ENCODE measurements around the gene ABCA13. TPM values are rescaled to one million over a fixed set of nuclear protein-coding genes. Genes with fewer than 3 reads are reported as not detected.

ABCA13 gene
- total and polyA plus RNA-seq, 2 donors (not counting 3 experiments of a cell fraction or from before 2014, with no cell fraction given) = 0.01 to 0.11 TPM

DNA sequence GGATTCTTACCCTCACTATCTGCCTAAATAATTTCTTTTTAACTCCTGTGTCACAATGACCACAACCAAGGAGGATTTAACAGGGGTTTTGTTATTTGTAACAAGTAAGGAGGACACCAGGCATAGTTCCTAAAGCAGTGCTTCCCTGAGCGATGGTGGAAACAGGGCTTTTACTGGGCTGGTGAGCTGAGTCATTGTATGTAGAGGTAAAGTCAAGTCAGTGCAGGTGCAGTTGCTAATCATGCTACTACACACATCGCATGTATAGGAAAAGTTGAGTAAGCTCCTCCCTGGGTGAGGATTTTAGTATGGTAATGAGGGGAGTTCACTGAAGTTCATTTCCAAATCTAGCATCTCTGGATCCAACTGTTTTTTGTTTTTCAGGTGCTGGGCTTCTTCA lies 22.9 kb upstream of the ABCA13 start:
- no TSS peak for BruUV-seq (replicated peaks)
- no peaks in the 10 kb centered on the region for H3K4me1 ChIP-seq (ENCODE audit: control insufficient read depth, extremely low read depth, insufficient read depth, low read length)
- POLR2A ChIA-PET = no interaction called here
- no peak overlapping the region for H3K27ac ChIP-seq (ENCODE audit: insufficient read depth, low read depth, low read length)
- H3K4me3 ChIP-seq (replicated peaks in 1 of 3; ENCODE audit: insufficient read depth in 1 of 3, low read depth in 1 of 3, low read length in 3 of 3) = no peak overlapping the region
- no peaks in the 10 kb centered on the region for H4K20me1 ChIP-seq (replicated peaks; ENCODE audit: control insufficient read depth, extremely low read depth, insufficient read depth, low read length)
- no peaks in the 10 kb centered on the region for H3K9me1 ChIP-seq (replicated peaks; ENCODE audit: control insufficient read depth, extremely low read depth, insufficient read depth, low read length)
- FAIRE-seq (no peak), DNase-seq (ENCODE audit: low read depth, low spot score) (no peak)
- H2AFZ ChIP-seq (ENCODE audit: low read depth, low read length) = no peak overlapping the region
- intact Hi-C loops (cut with micrococcal nuclease) = no loop called here
- no peaks in the 10 kb centered on the region for H3K9me3 ChIP-seq (replicated peaks; ENCODE audit: control insufficient read depth, insufficient read depth, low read length)
- no peak for TF ChIP-seq POLR2A (IDR thresholded peaks at IDR 0.05; ENCODE audit: low read depth, low read length)
- TF ChIP-seq, protein P1, sequence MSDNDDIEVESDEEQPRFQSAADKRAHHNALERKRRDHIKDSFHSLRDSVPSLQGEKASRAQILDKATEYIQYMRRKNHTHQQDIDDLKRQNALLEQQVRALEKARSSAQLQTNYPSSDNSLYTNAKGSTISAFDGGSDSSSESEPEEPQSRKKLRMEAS (IDR thresholded peaks at IDR 0.05; ENCODE audit: insufficient read depth, insufficient read length) = no peak
- TF ChIP-seq GATA2 (IDR thresholded peaks at IDR 0.05; ENCODE audit: insufficient read depth, insufficient read length, low read depth, low read length) = no peak
- no peak for TF ChIP-seq JUN (IDR thresholded peaks at IDR 0.05; ENCODE audit: borderline replicate concordance, insufficient read depth, insufficient read length, low read depth)
- no peak for TF ChIP-seq POLR2AphosphoS5 (IDR thresholded peaks at IDR 0.05; ENCODE audit: insufficient read depth, low read depth, low read length)
- CTCF ChIA-PET = interaction anchor here (1.1 kb wide), 1 partner anchor 38 kb away, joined by 3 read pairs; no protein-coding TSS in a partner anchor
- H3K4me2 ChIP-seq (ENCODE audit: insufficient read depth, low read length) = no peak overlapping the region
- H3K79me2 ChIP-seq (ENCODE audit: control insufficient read depth, insufficient read depth, low read length) = no peaks in the 10 kb centered on the region
- no peak overlapping the region for H3K9ac ChIP-seq (replicated peaks; ENCODE audit: extremely low read depth, insufficient read depth, low read length)
- dilution Hi-C loops (cut with MboI; ENCODE audit: extremely low pct_ligation_motif_present, low sequenced_read_pairs) = no loop called here
- peaks cover 8% of the 10 kb centered on the region in 2 experiments for H3K27me3 ChIP-seq (ENCODE audit: control insufficient read depth in 2 of 2, insufficient read depth in 2 of 2, low read length in 2 of 2)
- H3K36me3 ChIP-seq (ENCODE audit: control insufficient read depth in 2 of 2, extremely low read depth in 1 of 2, insufficient read depth in 2 of 2, low read length in 2 of 2) = no peaks in the 10 kb centered on the region

GRCh38 chr7:48149058-48149457 lies 22.2 kb upstream of the ABCA13 start:
- Histone ChIP-seq H3K27me3 (ENCODE audit: control insufficient read depth in 2 of 2, insufficient read depth in 2 of 2, low read length in 2 of 2) (peaks cover 8% of the 10 kb centered on the region in 2 experiments), H3K9ac (replicated peaks; ENCODE audit: extremely low read depth, insufficient read depth, low read length) (no peak overlapping the region), H3K4me3 (replicated peaks in 1 of 3; ENCODE audit: insufficient read depth in 1 of 3, low read depth in 1 of 3, low read length in 3 of 3) (no peak overlapping the region), H3K4me1 (ENCODE audit: control insufficient read depth, extremely low read depth, insufficient read depth, low read length) (no peaks in the 10 kb centered on the region), H3K27ac (ENCODE audit: insufficient read depth, low read depth, low read length) (no peak overlapping the region), H4K20me1 (replicated peaks; ENCODE audit: control insufficient read depth, extremely low read depth, insufficient read depth, low read length) (no peaks in the 10 kb centered on the region), H2AFZ (ENCODE audit: low read depth, low read length) (no peak overlapping the region), H3K9me1 (replicated peaks; ENCODE audit: control insufficient read depth, extremely low read depth, insufficient read depth, low read length) (no peaks in the 10 kb centered on the region), H3K4me2 (ENCODE audit: insufficient read depth, low read length) (no peak overlapping the region), H3K36me3 (ENCODE audit: control insufficient read depth in 2 of 2, extremely low read depth in 1 of 2, insufficient read depth in 2 of 2, low read length in 2 of 2) (no peaks in the 10 kb centered on the region), H3K79me2 (ENCODE audit: control insufficient read depth, insufficient read depth, low read length) (no peaks in the 10 kb centered on the region), H3K9me3 (replicated peaks; ENCODE audit: control insufficient read depth, insufficient read depth, low read length) (no peaks in the 10 kb centered on the region)
- intact Hi-C loops (cut with micrococcal nuclease) (no loop called here), dilution Hi-C loops (cut with MboI; ENCODE audit: extremely low pct_ligation_motif_present, low sequenced_read_pairs) (no loop called here)
- no TSS peak for BruUV-seq (replicated peaks)
- TF ChIP-seq GATA2 (IDR thresholded peaks at IDR 0.05; ENCODE audit: insufficient read depth, insufficient read length, low read depth, low read length) (no peak), MYC (IDR thresholded peaks at IDR 0.05; ENCODE audit: low read depth, low read length) (no peak), POLR2A (IDR thresholded peaks at IDR 0.05; ENCODE audit: low read depth, low read length) (no peak), EZH2 (IDR thresholded peaks at IDR 0.05; ENCODE audit: borderline replicate concordance, low read depth, low read length, severe bottlenecking) (no peak), POLR2AphosphoS5 (IDR thresholded peaks at IDR 0.05; ENCODE audit: insufficient read depth, low read depth, low read length) (no peak), JUN (IDR thresholded peaks at IDR 0.05; ENCODE audit: borderline replicate concordance, insufficient read depth, insufficient read length, low read depth) (no peak), FOS (IDR thresholded peaks at IDR 0.05; ENCODE audit: borderline replicate concordance, insufficient read depth, low read length) (no peak)
- TF ChIP-seq, protein P2, sequence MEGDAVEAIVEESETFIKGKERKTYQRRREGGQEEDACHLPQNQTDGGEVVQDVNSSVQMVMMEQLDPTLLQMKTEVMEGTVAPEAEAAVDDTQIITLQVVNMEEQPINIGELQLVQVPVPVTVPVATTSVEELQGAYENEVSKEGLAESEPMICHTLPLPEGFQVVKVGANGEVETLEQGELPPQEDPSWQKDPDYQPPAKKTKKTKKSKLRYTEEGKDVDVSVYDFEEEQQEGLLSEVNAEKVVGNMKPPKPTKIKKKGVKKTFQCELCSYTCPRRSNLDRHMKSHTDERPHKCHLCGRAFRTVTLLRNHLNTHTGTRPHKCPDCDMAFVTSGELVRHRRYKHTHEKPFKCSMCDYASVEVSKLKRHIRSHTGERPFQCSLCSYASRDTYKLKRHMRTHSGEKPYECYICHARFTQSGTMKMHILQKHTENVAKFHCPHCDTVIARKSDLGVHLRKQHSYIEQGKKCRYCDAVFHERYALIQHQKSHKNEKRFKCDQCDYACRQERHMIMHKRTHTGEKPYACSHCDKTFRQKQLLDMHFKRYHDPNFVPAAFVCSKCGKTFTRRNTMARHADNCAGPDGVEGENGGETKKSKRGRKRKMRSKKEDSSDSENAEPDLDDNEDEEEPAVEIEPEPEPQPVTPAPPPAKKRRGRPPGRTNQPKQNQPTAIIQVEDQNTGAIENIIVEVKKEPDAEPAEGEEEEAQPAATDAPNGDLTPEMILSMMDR (IDR thresholded peaks at IDR 0.05; ENCODE audit: extremely low read depth in 1 of 2, insufficient read depth in 1 of 2, low read depth in 1 of 2, low read length in 2 of 2) = no peak
- TF ChIP-seq, protein P1 (IDR thresholded peaks at IDR 0.05; ENCODE audit: insufficient read depth, insufficient read length) = no peak
- DNase-seq (ENCODE audit: low read depth, low spot score) = no peak
- CTCF ChIA-PET = interaction anchor here (1.1 kb wide), 1 partner anchor 39 kb away, joined by 3 read pairs; no protein-coding TSS in a partner anchor
- FAIRE-seq = no peak
- POLR2A ChIA-PET = no interaction called here
